ENCODE measurements around the gene CHCHD6.

Gene CHCHD6

DNA sequence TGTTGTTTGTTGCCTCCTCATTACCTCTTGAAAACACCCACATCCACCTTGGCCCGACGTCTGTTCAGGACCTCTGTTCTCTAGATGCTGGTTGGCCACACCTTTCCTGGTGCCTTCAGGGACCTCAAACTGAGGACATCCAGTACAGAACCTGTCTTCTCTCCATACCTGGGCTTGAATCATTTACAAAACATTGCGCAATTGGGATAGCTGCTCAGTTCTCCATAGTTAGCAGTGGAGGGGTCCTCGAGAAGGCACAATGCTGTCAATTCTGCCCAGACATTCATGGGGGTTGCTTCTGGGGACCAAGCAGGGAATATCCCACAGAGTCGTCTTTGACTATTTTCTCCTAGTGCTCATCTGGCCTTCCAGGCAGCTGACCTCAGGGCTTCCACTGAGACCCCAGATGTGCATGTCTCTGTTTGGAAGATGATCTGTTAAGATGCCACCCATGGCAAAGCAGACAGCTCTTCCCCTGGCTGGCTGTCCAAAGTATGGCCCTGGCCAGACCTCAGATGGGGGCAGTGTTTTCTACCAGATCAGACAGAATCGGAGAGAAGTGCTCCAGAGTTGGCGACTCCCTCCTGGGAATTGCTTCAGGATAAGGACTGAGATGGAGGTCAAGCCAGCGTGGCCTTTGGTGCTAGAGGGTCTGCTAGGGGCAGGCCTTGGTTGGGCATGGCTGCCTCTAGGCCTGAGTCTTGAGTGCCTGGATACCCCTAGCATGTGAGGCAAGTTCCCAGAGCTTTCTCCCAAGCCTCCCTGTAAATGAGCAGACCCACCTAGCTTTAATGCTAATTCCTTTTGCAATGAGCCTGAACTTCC, 46.1 kb downstream of the CHCHD6 start:
- no peaks in the 10 kb centered on the region for H3K27me3 Mint-ChIP-seq
- H3K27ac Mint-ChIP-seq: no peak overlapping the region
- H3K4me1 Mint-ChIP-seq (ENCODE audit: low read depth): no peaks in the 10 kb centered on the region
- H3K36me3 Mint-ChIP-seq (ENCODE audit: low read depth): no peaks in the 10 kb centered on the region
- intact Hi-C loops (cut with micrococcal nuclease): no loop called here
- no peaks in the 10 kb centered on the region for H3K9me3 Mint-ChIP-seq
- no peak overlapping the region for H3K4me3 Mint-ChIP-seq

DNA sequence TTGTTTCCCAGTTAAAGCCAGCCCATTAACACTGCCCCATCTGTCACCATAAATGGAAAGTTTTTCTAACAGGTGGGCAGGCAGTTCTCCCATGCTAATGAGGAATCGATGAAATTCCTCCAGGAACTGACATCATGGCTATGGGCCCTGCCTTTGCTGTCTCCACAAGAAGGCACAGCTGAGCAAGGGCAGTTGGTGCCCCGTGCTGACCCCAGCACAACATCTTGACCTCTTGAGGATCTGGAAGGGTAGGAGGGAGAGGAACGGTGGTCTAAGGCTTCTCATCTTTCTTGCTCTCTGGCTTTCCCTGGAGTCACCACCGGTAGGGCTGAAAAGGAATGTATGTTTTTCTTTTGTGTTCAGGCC, 46.7 kb downstream of the CHCHD6 start:
- H3K4me1 Mint-ChIP-seq (ENCODE audit: low read depth): no peaks in the 10 kb centered on the region
- no peaks in the 10 kb centered on the region for H3K36me3 Mint-ChIP-seq (ENCODE audit: low read depth)
- intact Hi-C loops (cut with micrococcal nuclease): no loop called here

DNA sequence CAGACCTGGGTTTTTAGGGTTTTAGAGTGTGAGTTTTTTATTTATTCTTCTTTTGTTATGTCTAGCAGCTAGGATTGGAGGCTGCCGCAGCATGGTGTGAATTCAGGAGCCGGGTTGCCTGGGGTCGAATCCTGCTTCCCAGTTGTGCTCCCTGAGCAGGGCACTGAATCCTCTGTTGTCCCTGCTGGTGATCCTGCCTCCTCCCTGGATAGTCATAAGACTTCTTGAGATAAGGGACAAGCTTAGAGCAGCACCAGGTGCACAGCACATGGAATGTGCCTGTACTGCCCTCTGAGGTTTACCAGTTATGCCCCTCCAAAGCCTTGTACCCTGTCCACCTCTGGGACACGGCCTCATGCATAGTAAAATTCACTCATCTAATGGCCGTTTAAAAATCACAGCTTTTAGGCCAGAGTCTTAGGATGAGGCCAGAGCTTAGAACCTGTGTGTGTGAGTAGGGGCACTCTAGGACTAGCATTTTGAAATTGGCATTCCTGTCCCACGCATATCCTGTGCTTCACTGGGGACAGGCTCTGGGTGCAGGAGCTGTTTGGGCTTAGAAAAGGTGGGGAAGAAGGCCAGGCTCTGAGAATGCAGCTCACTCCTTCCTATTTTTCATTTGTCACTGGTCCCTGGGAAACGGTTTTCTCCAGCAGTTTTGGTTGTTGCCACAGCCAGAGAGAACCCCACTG, 47.7 kb downstream of the CHCHD6 start:
- no peaks in the 10 kb centered on the region for H3K4me1 Mint-ChIP-seq (ENCODE audit: low read depth)
- H3K36me3 Mint-ChIP-seq (ENCODE audit: low read depth): no peaks in the 10 kb centered on the region
- H3K4me3 Mint-ChIP-seq: no peak overlapping the region
- no peaks in the 10 kb centered on the region for H3K9me3 Mint-ChIP-seq
- no peaks in the 10 kb centered on the region for H3K27me3 Mint-ChIP-seq
- no peak overlapping the region for H3K27ac Mint-ChIP-seq
- intact Hi-C loops (cut with micrococcal nuclease): loop anchor here (1.0 to 2.0 kb wide), 2 partner anchors 231 to 703 kb away; no protein-coding TSS in a partner anchor

More for the DNA sequence above, 46.7 kb downstream of the CHCHD6 start:
- no peaks in the 10 kb centered on the region for H3K9me3 Mint-ChIP-seq
- H3K4me3 Mint-ChIP-seq: no peak overlapping the region
- no peaks in the 10 kb centered on the region for H3K27me3 Mint-ChIP-seq
- H3K27ac Mint-ChIP-seq: no peak overlapping the region

DNA sequence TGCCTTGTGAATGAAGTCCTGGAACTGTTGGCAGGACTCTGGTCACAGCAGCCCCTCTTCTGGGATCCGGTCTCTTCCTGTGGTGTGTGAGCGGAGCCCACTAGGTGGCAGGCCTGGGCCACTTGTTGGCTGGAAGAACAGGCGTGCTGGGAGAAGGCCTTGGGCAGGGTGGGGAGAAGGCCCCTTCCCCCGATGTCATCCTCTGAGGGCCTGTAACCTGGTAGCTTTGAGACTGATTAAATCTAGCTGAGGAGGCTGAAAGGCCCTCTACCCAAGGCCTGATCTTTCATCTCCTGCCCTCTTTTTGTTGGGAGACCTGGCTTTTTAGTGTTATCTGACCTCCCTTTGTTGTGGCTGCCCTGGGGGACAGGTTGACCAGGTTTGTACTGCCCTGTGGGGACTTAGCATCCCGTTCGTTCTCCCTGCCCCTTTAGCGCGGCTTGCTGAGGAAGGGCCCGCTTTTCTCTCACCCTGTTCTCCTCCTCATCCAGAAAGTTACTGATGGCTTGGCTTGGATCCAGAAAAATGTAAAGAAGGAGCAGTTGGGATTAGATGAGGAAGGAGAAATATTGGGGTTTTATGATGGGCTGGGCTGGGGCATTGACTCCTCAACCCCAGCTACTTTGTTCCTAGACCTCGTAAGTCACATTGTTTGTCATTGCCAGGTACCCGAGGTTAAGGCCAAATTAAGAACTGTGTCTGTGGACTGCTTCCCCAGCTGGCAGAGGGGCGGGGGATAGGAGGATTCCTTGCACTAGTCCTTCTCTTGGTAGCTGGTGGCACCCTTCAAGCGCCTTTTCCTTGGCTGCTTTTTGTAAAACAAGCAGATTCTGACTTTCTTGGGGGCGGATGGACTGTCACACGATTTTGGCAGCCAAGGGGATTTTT, 48.5 kb downstream of the CHCHD6 start:
- Mint-ChIP-seq H3K9me3 (no peaks in the 10 kb centered on the region), H3K4me1 (ENCODE audit: low read depth) (no peaks in the 10 kb centered on the region), H3K36me3 (ENCODE audit: low read depth) (no peaks in the 10 kb centered on the region), H3K4me3 (no peak overlapping the region), H3K27ac (no peak overlapping the region), H3K27me3 (no peaks in the 10 kb centered on the region)
- intact Hi-C loops (cut with micrococcal nuclease): loop anchor here (1.0 to 2.0 kb wide), 2 partner anchors 230 to 702 kb away; no protein-coding TSS in a partner anchor

DNA sequence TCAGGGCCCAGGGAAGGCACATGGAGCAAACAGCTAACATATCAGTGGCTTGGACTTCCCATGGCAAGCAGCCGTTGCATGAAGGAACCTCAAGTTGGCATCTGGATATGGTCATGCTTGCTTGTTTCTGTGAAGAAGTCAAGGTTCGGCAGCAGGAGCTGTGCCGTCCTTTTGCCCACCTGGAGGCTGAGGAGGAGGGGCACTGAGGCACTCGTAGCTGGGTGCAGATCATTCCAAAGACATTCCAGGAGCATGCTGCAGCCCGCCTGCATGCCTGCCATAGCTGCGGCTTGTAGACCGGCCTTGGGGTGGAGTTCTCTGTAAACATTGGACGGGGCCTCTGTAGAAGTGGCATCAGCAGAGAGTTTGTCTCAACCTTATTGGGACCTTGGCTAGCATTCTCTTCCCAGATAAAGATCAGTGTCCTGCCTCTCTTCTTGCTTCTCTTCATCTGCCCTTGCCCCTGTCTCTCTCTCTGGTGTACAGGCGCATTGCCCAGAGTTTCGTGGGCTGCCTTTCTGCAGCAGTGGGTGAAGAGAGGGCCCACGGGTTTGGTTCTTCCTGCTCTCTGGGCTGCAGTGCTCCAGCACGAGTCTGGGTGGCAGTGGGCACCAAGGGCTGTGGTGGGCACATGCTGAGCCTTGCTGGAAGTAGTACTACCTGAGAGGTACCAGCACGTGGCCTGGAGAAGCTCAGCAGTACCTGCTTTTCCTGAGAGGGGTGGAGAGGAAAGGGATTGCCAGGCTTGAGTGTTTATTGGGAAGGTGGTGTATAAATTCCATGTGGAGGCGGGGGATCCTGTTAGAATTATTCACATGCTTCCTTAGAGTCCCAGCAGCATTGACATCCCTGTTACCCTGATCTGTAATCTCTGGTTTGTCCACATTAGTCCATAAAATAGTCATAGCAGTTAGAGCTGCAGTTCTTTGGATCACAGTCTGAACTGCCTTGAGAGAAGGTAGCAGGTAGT, 49.4 kb downstream of the CHCHD6 start:
- H3K36me3 Mint-ChIP-seq (ENCODE audit: low read depth): no peaks in the 10 kb centered on the region
- H3K27ac Mint-ChIP-seq: no peak overlapping the region
- H3K4me1 Mint-ChIP-seq (ENCODE audit: low read depth): no peaks in the 10 kb centered on the region
- H3K9me3 Mint-ChIP-seq: no peaks in the 10 kb centered on the region
- intact Hi-C loops (cut with micrococcal nuclease): loop anchor here (2.0 kb wide), 1 partner anchor 701 kb away; no protein-coding TSS in a partner anchor
- no peaks in the 10 kb centered on the region for H3K27me3 Mint-ChIP-seq
- H3K4me3 Mint-ChIP-seq: no peak overlapping the region

DNA sequence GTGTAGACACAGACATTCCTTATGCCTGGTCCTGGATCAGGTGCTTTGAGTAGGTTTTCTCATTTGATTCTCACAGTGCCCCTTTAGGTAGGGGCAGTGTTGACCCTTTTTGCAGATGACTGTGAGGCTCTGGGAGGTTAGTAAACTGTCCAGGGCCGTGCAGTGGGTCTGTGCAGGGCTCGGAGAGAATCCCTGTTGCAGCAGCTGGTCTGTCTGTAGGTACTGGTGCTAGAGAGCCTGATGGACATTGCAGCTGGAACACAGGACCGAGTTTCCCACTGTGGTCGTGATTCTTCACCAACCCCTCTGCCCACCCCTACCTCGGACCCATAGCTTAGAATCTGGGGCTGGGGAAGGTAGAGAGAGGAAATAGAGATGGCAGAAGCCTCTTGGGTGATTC, 51.8 kb downstream of the CHCHD6 start:
- Mint-ChIP-seq H3K4me3 (no peak overlapping the region), H3K27me3 (no peaks in the 10 kb centered on the region), H3K9me3 (no peaks in the 10 kb centered on the region), H3K4me1 (ENCODE audit: low read depth) (no peaks in the 10 kb centered on the region), H3K27ac (no peak overlapping the region), H3K36me3 (ENCODE audit: low read depth) (no peaks in the 10 kb centered on the region)
- intact Hi-C loops (cut with micrococcal nuclease): no loop called here

DNA sequence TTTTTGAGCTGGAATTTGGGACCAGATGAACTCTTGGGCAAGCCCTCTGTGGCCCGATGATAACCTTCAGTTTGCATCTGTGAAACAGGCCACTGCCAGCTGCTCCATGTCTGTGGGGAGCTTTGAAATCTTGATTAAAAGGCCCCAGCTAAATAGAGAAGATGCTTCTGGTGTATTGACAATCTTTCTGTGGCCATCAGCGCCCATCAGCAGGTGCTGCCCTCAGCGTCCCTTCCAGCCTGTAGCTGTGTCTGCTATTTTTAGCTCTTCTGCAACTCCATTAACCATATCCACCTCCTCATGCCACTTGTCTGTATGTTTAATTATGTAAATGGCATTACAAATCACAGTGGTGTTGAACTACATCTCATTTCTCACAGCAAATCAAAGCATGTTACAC, 54.0 kb downstream of the CHCHD6 start:
- Mint-ChIP-seq H3K4me1 (ENCODE audit: low read depth) (no peaks in the 10 kb centered on the region), H3K27ac (no peak overlapping the region), H3K36me3 (ENCODE audit: low read depth) (no peaks in the 10 kb centered on the region), H3K4me3 (no peak overlapping the region), H3K27me3 (peaks cover 4% of the 10 kb centered on the region), H3K9me3 (no peaks in the 10 kb centered on the region)
- intact Hi-C loops (cut with micrococcal nuclease): no loop called here

DNA sequence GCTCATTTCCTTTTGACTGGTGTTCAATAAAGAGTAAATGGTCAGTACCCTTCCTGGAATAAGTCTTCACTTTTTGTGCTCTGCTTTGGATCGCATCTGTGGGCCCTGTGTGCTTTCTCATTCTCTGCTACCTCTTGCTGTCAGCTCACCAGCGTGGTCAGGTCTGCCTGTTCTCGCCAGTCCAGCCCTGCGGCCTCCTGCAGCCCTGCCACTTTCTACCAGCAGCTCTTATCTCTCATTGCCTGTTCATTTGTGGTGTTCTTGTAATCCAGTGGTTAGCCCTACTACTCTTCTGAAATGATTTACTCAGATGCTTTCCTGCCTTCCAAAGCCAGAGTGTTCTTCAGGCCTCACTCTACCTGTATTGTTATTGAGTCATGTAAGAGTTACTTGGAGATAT, 54.8 kb downstream of the CHCHD6 start:
- Mint-ChIP-seq H3K36me3 (ENCODE audit: low read depth) (no peaks in the 10 kb centered on the region), H3K9me3 (no peaks in the 10 kb centered on the region), H3K27ac (no peak overlapping the region), H3K4me3 (no peak overlapping the region), H3K4me1 (ENCODE audit: low read depth) (no peaks in the 10 kb centered on the region), H3K27me3 (peaks cover 5% of the 10 kb centered on the region)
- intact Hi-C loops (cut with micrococcal nuclease): no loop called here

DNA sequence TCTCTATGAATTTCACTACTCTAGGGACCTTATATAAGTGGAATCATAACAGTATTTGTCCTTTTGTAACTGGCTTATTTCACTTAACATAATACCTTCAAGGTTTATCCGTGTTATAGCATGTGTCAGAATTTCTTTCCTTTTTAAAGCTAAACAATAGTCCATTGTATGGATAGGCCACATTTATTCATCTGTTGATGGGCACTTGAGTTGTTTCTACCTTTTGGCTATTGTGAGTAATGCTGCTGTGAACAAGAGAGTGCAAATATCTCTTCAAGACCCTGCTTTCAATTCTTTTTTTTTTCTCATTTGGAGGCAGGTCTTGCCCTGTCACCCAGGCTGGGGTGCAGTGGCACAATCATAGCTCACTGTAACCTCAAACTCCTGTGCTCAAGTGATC, 56.5 kb downstream of the CHCHD6 start:
- no peak overlapping the region for H3K4me3 Mint-ChIP-seq
- no peaks in the 10 kb centered on the region for H3K9me3 Mint-ChIP-seq
- no peak overlapping the region for H3K27ac Mint-ChIP-seq
- intact Hi-C loops (cut with micrococcal nuclease): no loop called here
- H3K36me3 Mint-ChIP-seq (ENCODE audit: low read depth): no peaks in the 10 kb centered on the region
- H3K27me3 Mint-ChIP-seq: peaks cover 5% of the 10 kb centered on the region
- no peaks in the 10 kb centered on the region for H3K4me1 Mint-ChIP-seq (ENCODE audit: low read depth)

DNA sequence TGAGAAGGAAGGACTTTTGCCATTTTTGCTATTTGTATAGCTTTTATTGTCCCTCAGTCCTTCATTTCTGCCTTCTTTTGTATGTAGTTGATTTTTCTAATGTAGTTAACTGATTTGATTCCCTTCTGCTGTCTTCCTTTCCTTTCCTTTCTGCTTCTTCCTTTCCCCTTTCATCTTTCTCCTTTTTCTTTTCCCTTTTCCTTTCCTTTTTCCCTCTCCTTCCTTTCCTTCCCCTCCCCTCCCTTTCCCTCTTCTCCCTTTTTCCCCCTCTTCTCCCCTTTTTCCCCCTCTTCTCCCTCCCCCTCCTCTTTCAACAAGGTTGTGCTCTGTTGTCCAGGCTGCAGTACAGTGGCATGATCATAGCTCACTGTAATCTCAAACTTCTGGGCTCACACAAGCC, 59.0 kb downstream of the CHCHD6 start:
- Mint-ChIP-seq H3K9me3 (no peaks in the 10 kb centered on the region), H3K36me3 (ENCODE audit: low read depth) (no peaks in the 10 kb centered on the region), H3K4me1 (ENCODE audit: low read depth) (no peaks in the 10 kb centered on the region), H3K27me3 (peaks cover 5% of the 10 kb centered on the region), H3K27ac (no peak overlapping the region), H3K4me3 (no peak overlapping the region)
- intact Hi-C loops (cut with micrococcal nuclease): no loop called here

DNA sequence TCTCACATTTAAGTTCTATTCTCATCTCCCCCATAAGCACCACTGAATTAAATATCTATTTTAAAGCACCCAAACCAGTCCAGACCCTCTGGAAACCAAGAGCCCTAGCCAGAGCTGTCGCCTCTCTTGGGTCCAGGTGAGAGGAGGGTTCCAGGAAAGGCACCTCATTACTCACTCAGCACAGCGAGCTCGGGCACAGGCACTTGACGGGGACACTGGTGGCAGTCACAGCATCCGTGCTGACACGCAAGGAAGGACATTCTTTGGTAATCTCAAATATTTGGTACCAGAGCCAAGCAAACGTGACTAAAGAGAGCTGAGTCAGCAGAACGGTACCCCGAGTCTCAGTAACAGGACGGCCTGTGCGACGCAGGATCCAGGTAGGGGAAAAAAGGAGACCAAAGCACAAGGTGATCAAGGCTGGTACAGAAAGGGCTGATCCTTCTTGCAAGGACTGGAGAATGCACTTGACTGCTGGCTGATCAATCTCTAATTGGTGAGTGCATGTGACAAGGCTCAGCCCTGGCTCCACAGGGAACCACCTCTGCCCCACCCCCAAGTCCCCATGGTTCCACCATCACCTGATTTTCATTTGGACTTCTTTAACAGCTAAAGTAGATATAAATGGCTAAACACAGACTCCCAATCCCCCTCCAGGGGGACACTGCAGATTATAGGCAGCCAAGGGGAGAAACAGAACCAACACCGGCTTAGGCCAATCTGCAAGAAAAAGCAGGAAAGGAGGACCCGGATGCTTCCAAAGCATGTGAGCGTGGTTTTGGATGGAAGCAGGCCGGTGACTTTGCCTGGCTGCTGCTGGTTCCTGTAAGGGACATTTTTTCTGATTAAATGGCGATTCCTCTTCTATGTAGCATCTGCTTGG, 61.4 kb downstream of the CHCHD6 start:
- Mint-ChIP-seq H3K27ac (no peak overlapping the region), H3K27me3 (peaks cover 5% of the 10 kb centered on the region), H3K4me3 (no peak overlapping the region), H3K9me3 (no peaks in the 10 kb centered on the region), H3K4me1 (ENCODE audit: low read depth) (no peaks in the 10 kb centered on the region), H3K36me3 (ENCODE audit: low read depth) (no peaks in the 10 kb centered on the region)
- intact Hi-C loops (cut with micrococcal nuclease): no loop called here

DNA sequence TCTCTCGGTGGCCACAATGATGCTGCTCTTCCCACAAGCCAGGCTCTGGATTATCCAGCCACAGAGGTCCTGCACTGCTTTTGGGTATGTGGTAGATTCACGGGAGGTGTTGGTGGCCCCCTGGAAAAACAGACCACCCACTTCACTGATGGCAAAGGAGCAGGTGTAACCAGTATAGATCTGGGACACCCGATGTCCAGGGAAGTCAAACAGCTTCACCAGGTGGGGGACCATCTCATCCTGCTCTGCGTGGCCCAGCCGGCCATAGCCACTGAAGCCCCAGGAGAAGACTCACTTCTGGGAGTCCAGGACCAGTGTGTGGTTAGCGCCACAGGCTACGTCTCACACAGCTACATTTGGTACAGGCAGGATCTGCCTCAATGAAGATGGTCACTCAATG, 62.6 kb downstream of the CHCHD6 start:
- Mint-ChIP-seq H3K27me3 (peaks cover 5% of the 10 kb centered on the region), H3K36me3 (ENCODE audit: low read depth) (no peaks in the 10 kb centered on the region), H3K4me3 (no peak overlapping the region), H3K4me1 (ENCODE audit: low read depth) (no peaks in the 10 kb centered on the region), H3K9me3 (peaks cover 6% of the 10 kb centered on the region), H3K27ac (no peak overlapping the region)
- intact Hi-C loops (cut with micrococcal nuclease): no loop called here

Data from dendritic cell treated with granulocyte-macrophage colony-stimulating factor and Interleukin-4, amounts not matched to agents 40 ng/mL and 50 ng/mL, for 4 days (primary cell).